ENCODE measurements around the gene ARL5A.

- no peak for TF ChIP-seq POLR2AphosphoS5 (IDR thresholded peaks at IDR 0.05; ENCODE audit: insufficient read depth, low read depth, low read length)
- TF ChIP-seq MAX (IDR thresholded peaks at IDR 0.05; ENCODE audit: insufficient read depth, insufficient read length), result no peak
- TF ChIP-seq CTCF (IDR thresholded peaks at IDR 0.05; ENCODE audit: extremely low read depth in 1 of 2, insufficient read depth in 1 of 2, low read depth in 1 of 2, low read length in 2 of 2), result no peak
- TF ChIP-seq POLR2A (IDR thresholded peaks at IDR 0.05; ENCODE audit: low read depth, low read length), result no peak
- no peak for TF ChIP-seq GATA2 (IDR thresholded peaks at IDR 0.05; ENCODE audit: insufficient read depth, insufficient read length, low read depth, low read length)
- TF ChIP-seq EZH2 (IDR thresholded peaks at IDR 0.05; ENCODE audit: borderline replicate concordance, low read depth, low read length, severe bottlenecking), result no peak
- TF ChIP-seq JUN (IDR thresholded peaks at IDR 0.05; ENCODE audit: borderline replicate concordance, insufficient read depth, insufficient read length, low read depth), result no peak
- TF ChIP-seq FOS (IDR thresholded peaks at IDR 0.05; ENCODE audit: borderline replicate concordance, insufficient read depth, low read length), result no peak
- no peak for TF ChIP-seq MYC (IDR thresholded peaks at IDR 0.05; ENCODE audit: low read depth, low read length)
Observed at GRCh38 chr2:151823651-151824050, 4.6 kb downstream of the ARL5A start.
